IMR-90 (cell line): ENCODE results near the gene DUXA. TPM values are rescaled to one million over a fixed set of nuclear protein-coding genes. Genes with fewer than 3 reads are reported as not detected.
A peak's percentile ranks its signal among the peaks of the same experiment; 100 is the strongest.

Experiments
- ATAC-seq: fragments of 200-7000 bp; cut with Tn5 transposase; 2 replicates; pipeline ENCODE4 v1.9.1; 2020; ENCODE audit warnings: low read depth, mild to moderate bottlenecking, moderate library complexity
- BruUV-seq: library from RNA; stranded (reverse); fragments of 400-500 nt; replicated peaks from 2 replicates; lab custom pipeline; 2021; lab: Mats Ljungman, UMichigan
- CTCF ChIA-PET: fragments of 300-600 bp; formaldehyde crosslinking; extraction: SDS; loops from one replicate; lab custom pipeline; 2021; ENCODE audit warnings: antibody characterized with exemption; lab: Yijun Ruan, JAX
- POLR2A ChIA-PET: fragments of 300-600 bp; sonication (Branson Sonifier 250); formaldehyde crosslinking; loops from one replicate; lab custom pipeline; 2022; ENCODE audit warnings: antibody characterized with exemption; ENCODE audit not compliant: unreplicated experiment; lab: Charles Lee
- DNase-seq: peaks from one replicate; pipeline ENCODE4 v3.0.0; 2013
- H2AFZ ChIP-seq: replicated peaks from 2 replicates; pipeline ENCODE3; 2013; ENCODE audit warnings: low read length, mild to moderate bottlenecking; ENCODE audit not compliant: poor library complexity
- H2AK5ac ChIP-seq: 2 replicates; pipeline ENCODE4 v1.6.1; 2013; ENCODE audit warnings: low read depth, low read length, inconsistent platforms
- H2AK9ac ChIP-seq: replicated peaks from 2 replicates; pipeline ENCODE3; 2013; ENCODE audit warnings: mild to moderate bottlenecking, low read depth, low read length, moderate library complexity; ENCODE audit not compliant: poor library complexity
- H2BK120ac ChIP-seq: 2 replicates; pipeline ENCODE4 v1.6.1; 2013; ENCODE audit warnings: low read depth, low read length, inconsistent platforms
- H2BK15ac ChIP-seq: 3 replicates; pipeline ENCODE4 v1.6.1; 2013; ENCODE audit warnings: low read depth, low read length, inconsistent platforms
- H2BK20ac ChIP-seq: 2 replicates; pipeline ENCODE4 v1.6.1; 2013; ENCODE audit warnings: low read depth, mild to moderate bottlenecking, inconsistent platforms, low read length, moderate library complexity
- H2BK5ac ChIP-seq: 2 replicates; pipeline ENCODE4 v1.6.1; 2013; ENCODE audit warnings: mild to moderate bottlenecking, low read depth, low read length, inconsistent platforms; ENCODE audit not compliant: poor library complexity, severe bottlenecking
- H3K14ac ChIP-seq: replicated peaks from 2 replicates; pipeline ENCODE4 v1.6.1; 2013; ENCODE audit warnings: low read depth, low read length, inconsistent platforms
- H3K18ac ChIP-seq: 2 replicates; pipeline ENCODE4 v1.6.1; 2013; ENCODE audit warnings: low read depth, low read length, control low read depth
- H3K23ac ChIP-seq: 2 replicates; pipeline ENCODE4 v1.6.1; 2013; ENCODE audit warnings: low read depth, low read length, inconsistent platforms
- H3K27ac ChIP-seq: 2 replicates; pipeline ENCODE4 v1.5.1; 2013; ENCODE audit warnings: mild to moderate bottlenecking, control low read depth, low read length; ENCODE audit not compliant: insufficient read depth
- H3K27me3 ChIP-seq: 2 replicates; pipeline ENCODE4 v1.6.1; 2013; ENCODE audit warnings: low read length; ENCODE audit not compliant: control insufficient read depth, insufficient read depth
- H3K36me3 ChIP-seq: 2 replicates; pipeline ENCODE4 v1.6.1; 2013; ENCODE audit warnings: low read length, mixed read lengths; ENCODE audit not compliant: control insufficient read depth, insufficient read depth
- H3K4ac ChIP-seq: 2 replicates; pipeline ENCODE4 v1.6.1; 2013; ENCODE audit warnings: low read depth, low read length, inconsistent platforms
- H3K4me1 ChIP-seq: 2 replicates; pipeline ENCODE4 v1.6.1; 2013; ENCODE audit warnings: low read length, mixed read lengths; ENCODE audit not compliant: control insufficient read depth, insufficient read depth
- H3K4me2 ChIP-seq: 2 replicates; pipeline ENCODE4 v1.6.1; 2013; ENCODE audit warnings: low read depth, mild to moderate bottlenecking, control low read depth, low read length, moderate library complexity
- H3K4me3 ChIP-seq: 2 replicates; pipeline ENCODE4 v1.5.1; 2013; ENCODE audit warnings: low read depth, mild to moderate bottlenecking, control low read depth, low read length, moderate library complexity; ENCODE audit not compliant: insufficient read depth
- H3K56ac ChIP-seq: 2 replicates; pipeline ENCODE4 v1.6.1; 2013; ENCODE audit warnings: low read length, inconsistent platforms; ENCODE audit not compliant: insufficient read depth; ENCODE audit errors: extremely low read depth
- H3K79me1 ChIP-seq, 2 experiments: 2 replicates each; pipeline ENCODE4 v1.6.1; 2013; ENCODE audit warnings: low read length in 2 of 2, inconsistent platforms in 1 of 2, low read depth in 1 of 2
- H3K9ac ChIP-seq: 2 replicates; pipeline ENCODE4 v1.6.1; 2013; ENCODE audit warnings: low read depth, low read length, control low read depth
- H3K9me1 ChIP-seq: 2 replicates; pipeline ENCODE4 v1.6.1; 2013; ENCODE audit warnings: low read length, inconsistent platforms; ENCODE audit not compliant: insufficient read depth
- H3K9me3 ChIP-seq: 2 replicates; pipeline ENCODE4 v1.6.1; 2013; ENCODE audit warnings: low read length; ENCODE audit not compliant: control insufficient read depth, insufficient read depth
- H4K20me1 ChIP-seq: 2 replicates; pipeline ENCODE4 v1.6.1; 2013; ENCODE audit warnings: low read length, inconsistent platforms; ENCODE audit not compliant: insufficient read depth
- H4K5ac ChIP-seq: 2 replicates; pipeline ENCODE4 v1.6.1; 2013; ENCODE audit warnings: mild to moderate bottlenecking, low read depth, low read length, control low read depth
- H4K8ac ChIP-seq, 2 experiments: 2 replicates each; pipeline ENCODE4 v1.6.1; 2013; ENCODE audit warnings: low read depth in 2 of 2, low read length in 2 of 2, control low read depth in 1 of 2, inconsistent platforms in 1 of 2
- H4K91ac ChIP-seq: 2 replicates; pipeline ENCODE4 v1.6.1; 2013; ENCODE audit warnings: low read depth, low read length, inconsistent platforms; ENCODE audit not compliant: insufficient read depth
- BHLHE40 ChIP-seq: fragments of 150-350 bp; IDR thresholded peaks from 2 replicates; pipeline ENCODE4 v1.6.1; 2016; ENCODE audit warnings: mild to moderate bottlenecking, low read depth, low read length
- CEBPB ChIP-seq: IDR thresholded peaks from 2 replicates; pipeline ENCODE4 v1.6.1; 2012; ENCODE audit warnings: low read depth, low read length, improper control_type of control experiment
- CHD1 ChIP-seq: IDR thresholded peaks from 2 replicates; pipeline ENCODE4 v1.6.1; 2012; ENCODE audit warnings: low read depth, low read length, improper control_type of control experiment
- FOS ChIP-seq: fragments of 150-350 bp; IDR thresholded peaks from 2 replicates; pipeline ENCODE4 v1.6.1; 2016; ENCODE audit warnings: low read depth, low read length
- MAFK ChIP-seq: IDR thresholded peaks from 2 replicates; pipeline ENCODE4 v1.6.1; 2012; ENCODE audit warnings: low read depth, low read length, improper control_type of control experiment
- MAZ ChIP-seq: IDR thresholded peaks from 2 replicates; pipeline ENCODE4 v1.6.1; 2012; ENCODE audit warnings: low read depth, mild to moderate bottlenecking, low read length, improper control_type of control experiment, moderate library complexity, borderline replicate concordance
- MXI1 ChIP-seq: IDR thresholded peaks from 2 replicates; pipeline ENCODE4 v1.6.1; 2012; ENCODE audit warnings: low read depth, mild to moderate bottlenecking, low read length, moderate library complexity, borderline replicate concordance
- NFE2L2 ChIP-seq: fragments of 150-350 bp; IDR thresholded peaks from 2 replicates; pipeline ENCODE4 v1.6.1; 2016; ENCODE audit warnings: low read depth, mild to moderate bottlenecking, low read length
- POLR2A ChIP-seq: IDR thresholded peaks from 2 replicates; pipeline ENCODE4 v1.6.1; 2012; ENCODE audit warnings: mild to moderate bottlenecking, low read depth, low read length
- RAD21 ChIP-seq: IDR thresholded peaks from 2 replicates; pipeline ENCODE4 v1.6.1; 2012; ENCODE audit warnings: low read length, improper control_type of control experiment
- RCOR1 ChIP-seq: IDR thresholded peaks from 2 replicates; pipeline ENCODE4 v1.6.1; 2012; ENCODE audit warnings: mild to moderate bottlenecking, low read length, improper control_type of control experiment; ENCODE audit not compliant: insufficient replicate concordance
- RFX5 ChIP-seq: IDR thresholded peaks from 2 replicates; pipeline ENCODE4 v1.8.0; 2012; ENCODE audit warnings: low read depth, mild to moderate bottlenecking, low read length, moderate library complexity
- SMC3 ChIP-seq: fragments of 150-350 bp; IDR thresholded peaks from 2 replicates; pipeline ENCODE4 v1.6.1; 2016; ENCODE audit warnings: low read depth, mild to moderate bottlenecking, antibody characterized with exemption, low read length, moderate library complexity
- WGBS, 2 experiments: methylation state at CpG; one replicate each; pipeline versions ENCODE4 v1.1.5 to v1.1.7; 2013; ENCODE audit warnings: missing lambda C conversion rate in 2 of 2; ENCODE audit not compliant: insufficient read length in 1 of 2; ENCODE audit errors: extremely low coverage in 2 of 2; 5-methylcytosine and 5-hydroxymethylcytosine counted together
- dilution Hi-C: fragments of 300-500 bp; cut with HindIII; formaldehyde crosslinking; loops from one replicate; pipeline ENCODE4 v1.14.3; 2018; ENCODE audit warnings: low sequenced_read_pairs; ENCODE audit not compliant: unreplicated experiment
- in situ Hi-C: fragments of 300-500 bp; cut with MboI; formaldehyde crosslinking; loops from 3 replicates; pipeline ENCODE4 v1.14.3; 2019; ENCODE audit warnings: low sequenced_read_pairs, inconsistent platforms, mixed read lengths
- intact Hi-C: fragments of 100-400 bp; cut with micrococcal nuclease; formaldehyde crosslinking; loops from 2 replicates; pipeline ENCODE4 v1.10.0; 2022
- polyA plus RNA-seq, 3 experiments: library from polyadenylated mRNA; depleted of rRNA; stranded (reverse); fragments of >200 nt; gene quantifications; 2 replicates each; pipeline ENCODE4 v1.2.3, GENCODE V29; 2012; ENCODE audit warnings: low replicate concordance in 1 of 3
- total RNA-seq: library from RNA; depleted of rRNA; stranded (reverse); fragments of >200 nt; gene quantifications from 2 replicates; pipeline ENCODE4 v1.2.3, GENCODE V29; 2012
- TF ChIP-seq, protein P1 (sequence below): conservative IDR thresholded peaks from 2 replicates; pipeline ENCODE4 v1.5.1; 2012; ENCODE audit warnings: mild to moderate bottlenecking, low read depth, low read length, improper control_type of control experiment
- TF ChIP-seq, protein P2 (sequence below): fragments of 150-350 bp; IDR thresholded peaks from 2 replicates; pipeline ENCODE4 v1.6.1; 2016; ENCODE audit warnings: low read depth, mild to moderate bottlenecking, low read length, moderate library complexity, borderline replicate concordance
- TF ChIP-seq, protein P3 (sequence below): fragments of 150-350 bp; IDR thresholded peaks from 2 replicates; pipeline ENCODE4 v1.6.1; 2017; ENCODE audit warnings: mild to moderate bottlenecking, antibody characterized with exemption, low read length, low read depth

DUXA gene
- total and polyA plus RNA-seq, 2 of the 4 experiments (the other 2 are of a cell fraction): not detected

DNA sequence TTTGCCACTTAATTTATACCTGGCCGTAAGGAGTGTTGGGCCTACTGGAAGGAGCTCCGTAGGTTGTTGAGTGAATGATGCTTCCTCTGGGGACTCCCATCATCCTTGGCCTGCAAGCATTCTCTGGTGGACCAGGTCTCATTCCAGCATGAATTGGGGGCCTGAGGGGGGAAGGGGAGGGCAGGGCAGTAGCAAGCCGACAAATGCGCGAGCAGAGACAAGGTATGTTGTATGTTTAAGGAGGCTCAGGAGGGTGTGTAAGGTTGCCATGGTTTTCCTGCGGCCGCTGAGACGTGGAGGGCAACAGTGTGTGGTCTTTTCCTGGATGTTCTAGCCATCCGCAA lies 24.8 kb upstream of the DUXA start:
- peak overlapping the region; percentile 70 to 99; a peak in 2 of 4 replicates for H4K8ac ChIP-seq
- H3K14ac ChIP-seq: peak overlapping the region; percentile 97
- ATAC-seq (no peak), DNase-seq (peak; percentile 4)
- peak overlapping the region; percentile 100 for H2AFZ ChIP-seq
- H3K9me3 ChIP-seq: peaks cover 3% of the 10 kb centered on the region; the same call in 1 of the 2 replicates
- no TSS peak for BruUV-seq
- H3K4ac ChIP-seq: peak overlapping the region; percentile 79
- peaks cover 29% of the 10 kb centered on the region for H4K20me1 ChIP-seq
- peak overlapping the region; percentile 56; the same call in 1 of the 2 replicates for H2AK5ac ChIP-seq
- peak overlapping the region; percentile 97 for H3K9ac ChIP-seq
- ChIA-PET POLR2A (interaction anchor here (0.7 kb wide), 1 partner anchor 128 kb away, joined by 4 read pairs; no protein-coding TSS in a partner anchor), CTCF (no interaction called here)
- H3K27ac ChIP-seq: peak overlapping the region; percentile 97
- no peak overlapping the region for H2BK20ac ChIP-seq
- H3K79me1 ChIP-seq: peaks cover 13 to 56% of the 10 kb centered on the region in 2 experiments
- peak overlapping the region; percentile 88 for H2BK5ac ChIP-seq
- TF ChIP-seq, protein P1, sequence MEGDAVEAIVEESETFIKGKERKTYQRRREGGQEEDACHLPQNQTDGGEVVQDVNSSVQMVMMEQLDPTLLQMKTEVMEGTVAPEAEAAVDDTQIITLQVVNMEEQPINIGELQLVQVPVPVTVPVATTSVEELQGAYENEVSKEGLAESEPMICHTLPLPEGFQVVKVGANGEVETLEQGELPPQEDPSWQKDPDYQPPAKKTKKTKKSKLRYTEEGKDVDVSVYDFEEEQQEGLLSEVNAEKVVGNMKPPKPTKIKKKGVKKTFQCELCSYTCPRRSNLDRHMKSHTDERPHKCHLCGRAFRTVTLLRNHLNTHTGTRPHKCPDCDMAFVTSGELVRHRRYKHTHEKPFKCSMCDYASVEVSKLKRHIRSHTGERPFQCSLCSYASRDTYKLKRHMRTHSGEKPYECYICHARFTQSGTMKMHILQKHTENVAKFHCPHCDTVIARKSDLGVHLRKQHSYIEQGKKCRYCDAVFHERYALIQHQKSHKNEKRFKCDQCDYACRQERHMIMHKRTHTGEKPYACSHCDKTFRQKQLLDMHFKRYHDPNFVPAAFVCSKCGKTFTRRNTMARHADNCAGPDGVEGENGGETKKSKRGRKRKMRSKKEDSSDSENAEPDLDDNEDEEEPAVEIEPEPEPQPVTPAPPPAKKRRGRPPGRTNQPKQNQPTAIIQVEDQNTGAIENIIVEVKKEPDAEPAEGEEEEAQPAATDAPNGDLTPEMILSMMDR: no peak
- TF ChIP-seq CEBPB: no peak
- TF ChIP-seq RCOR1: no peak
- TF ChIP-seq SMC3: no peak
- no peak for TF ChIP-seq POLR2A
- TF ChIP-seq RFX5: no peak
- no peak for TF ChIP-seq FOS
- no peak for TF ChIP-seq RAD21
- TF ChIP-seq, protein P2, sequence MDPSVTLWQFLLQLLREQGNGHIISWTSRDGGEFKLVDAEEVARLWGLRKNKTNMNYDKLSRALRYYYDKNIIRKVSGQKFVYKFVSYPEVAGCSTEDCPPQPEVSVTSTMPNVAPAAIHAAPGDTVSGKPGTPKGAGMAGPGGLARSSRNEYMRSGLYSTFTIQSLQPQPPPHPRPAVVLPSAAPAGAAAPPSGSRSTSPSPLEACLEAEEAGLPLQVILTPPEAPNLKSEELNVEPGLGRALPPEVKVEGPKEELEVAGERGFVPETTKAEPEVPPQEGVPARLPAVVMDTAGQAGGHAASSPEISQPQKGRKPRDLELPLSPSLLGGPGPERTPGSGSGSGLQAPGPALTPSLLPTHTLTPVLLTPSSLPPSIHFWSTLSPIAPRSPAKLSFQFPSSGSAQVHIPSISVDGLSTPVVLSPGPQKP: no peak
- TF ChIP-seq NFE2L2: no peak
- TF ChIP-seq, protein P3, sequence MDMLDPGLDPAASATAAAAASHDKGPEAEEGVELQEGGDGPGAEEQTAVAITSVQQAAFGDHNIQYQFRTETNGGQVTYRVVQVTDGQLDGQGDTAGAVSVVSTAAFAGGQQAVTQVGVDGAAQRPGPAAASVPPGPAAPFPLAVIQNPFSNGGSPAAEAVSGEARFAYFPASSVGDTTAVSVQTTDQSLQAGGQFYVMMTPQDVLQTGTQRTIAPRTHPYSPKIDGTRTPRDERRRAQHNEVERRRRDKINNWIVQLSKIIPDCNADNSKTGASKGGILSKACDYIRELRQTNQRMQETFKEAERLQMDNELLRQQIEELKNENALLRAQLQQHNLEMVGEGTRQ: no peak
- no peak for TF ChIP-seq BHLHE40
- no peak for TF ChIP-seq MXI1
- no peak for TF ChIP-seq MAZ
- no peak for TF ChIP-seq MAFK
- TF ChIP-seq CHD1: no peak
- peaks cover 32% of the 10 kb centered on the region for H3K36me3 ChIP-seq
- H3K18ac ChIP-seq: no peak overlapping the region
- peak overlapping the region; percentile 24 for H3K56ac ChIP-seq
- peak overlapping the region; percentile 39; the same call in 1 of the 2 replicates for H4K91ac ChIP-seq
- intact Hi-C loops: no loop called here
- H3K27me3 ChIP-seq: no peaks in the 10 kb centered on the region
- peak overlapping the region; percentile 93 for H3K4me3 ChIP-seq
- no CpG with 5 or more reads among the region's 9 CpGs for WGBS, 2 experiments
- dilution Hi-C loops: no loop called here
- peaks cover 5% of the 10 kb centered on the region; the same call in 1 of the 2 replicates for H3K9me1 ChIP-seq
- H2AK9ac ChIP-seq: peak overlapping the region; percentile 63
- H4K5ac ChIP-seq: 0 out of 2 replicates have a peak overlapping the region, but pooled peaks have one; percentile 21
- H2BK15ac ChIP-seq: no peak overlapping the region
- H2BK120ac ChIP-seq: no peak overlapping the region
- H3K4me1 ChIP-seq: no peaks in the 10 kb centered on the region; the same call in 1 of the 2 replicates
- in situ Hi-C loops: no loop called here
- H3K23ac ChIP-seq: peak overlapping the region; percentile 91
- peak overlapping the region; percentile 89 for H3K4me2 ChIP-seq
